Endometrial microvascular endothelial cells (primary cell): Measurements from ENCODE around the gene CD4. TPM values are rescaled to one million over a fixed set of nuclear protein-coding genes. Genes with fewer than 3 reads are reported as not detected.

Experiments
- in situ Hi-C: cut with HindIII; loops from 2 replicates; pipeline ENCODE4 v1.10.0; 2017; ENCODE audit warnings: low sequenced_read_pairs, low pct_unique_long_range_greater_than_20kb; ENCODE audit errors: inconsistent ontology term
- total RNA-seq: library from RNA; depleted of rRNA; stranded (reverse); fragments of >200 nt; gene quantifications from one replicate; pipeline ENCODE4 v1.2.3, GENCODE V29; 2015; ENCODE audit errors: inconsistent ontology term

CD4 gene
- total RNA-seq, 1 donor from 2014 or later = not detected

DNA sequence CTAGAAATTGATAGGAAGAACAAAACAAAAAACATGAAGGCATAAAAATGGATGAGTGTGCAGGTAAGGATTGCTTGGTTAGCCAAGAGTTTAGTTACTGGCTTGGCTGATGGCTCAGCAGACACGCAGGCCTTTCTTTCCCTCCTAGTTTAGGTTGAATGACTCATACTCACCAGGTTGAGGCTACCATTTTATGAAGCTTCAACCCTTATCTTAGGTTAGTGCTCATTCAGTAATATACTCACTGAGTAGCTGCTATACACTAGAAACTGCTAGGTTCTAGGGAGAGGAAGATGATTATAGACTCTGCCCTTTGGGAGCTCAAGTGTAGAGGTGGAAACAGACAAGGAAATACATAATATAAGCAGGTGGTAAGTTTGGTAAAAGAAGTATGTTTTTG is 44.9 kb downstream of the CD4 start:
- in situ Hi-C loops = no loop called here

DNA sequence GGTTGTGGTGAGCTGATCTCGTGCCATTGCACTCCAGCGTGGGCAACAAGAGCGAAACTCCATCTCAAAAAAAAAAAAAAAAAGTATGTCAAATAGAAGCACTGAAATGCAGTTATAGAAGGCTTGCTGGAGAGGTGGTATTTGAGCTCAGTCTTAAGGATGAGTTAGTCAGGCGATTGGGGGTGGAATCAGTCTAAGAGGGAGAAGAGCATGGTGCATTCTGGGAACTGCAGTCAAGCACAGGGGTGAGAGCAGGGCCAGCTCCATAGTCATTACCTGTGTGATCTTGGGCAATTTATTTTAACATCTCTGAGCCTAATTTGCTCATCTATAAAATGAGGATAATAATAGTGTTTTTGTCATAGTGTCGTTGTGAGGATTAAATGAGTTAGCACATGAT is 45.5 kb downstream of the CD4 start:
- in situ Hi-C loops = no loop called here

DNA sequence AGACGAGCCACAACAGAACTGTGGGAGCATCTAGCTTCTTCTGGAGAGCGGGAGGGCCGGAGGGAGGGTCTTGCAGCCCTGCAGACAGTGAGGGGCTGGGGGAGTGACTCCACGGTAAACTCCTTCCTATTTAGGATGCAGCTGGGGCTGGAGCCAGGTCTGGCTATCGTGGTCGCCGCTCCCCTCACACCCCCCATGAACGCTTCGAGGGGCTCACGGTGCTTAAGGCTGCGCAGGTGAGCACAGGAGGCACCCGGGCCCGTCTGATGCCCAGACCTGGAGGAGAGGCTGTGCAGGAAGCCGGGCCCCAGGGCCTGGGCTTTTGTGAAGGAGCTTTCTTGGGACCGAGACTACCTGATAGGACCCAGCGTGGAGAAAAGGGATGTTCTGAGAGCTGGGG is 47.5 kb downstream of the CD4 start:
- in situ Hi-C loops = no loop called here

DNA sequence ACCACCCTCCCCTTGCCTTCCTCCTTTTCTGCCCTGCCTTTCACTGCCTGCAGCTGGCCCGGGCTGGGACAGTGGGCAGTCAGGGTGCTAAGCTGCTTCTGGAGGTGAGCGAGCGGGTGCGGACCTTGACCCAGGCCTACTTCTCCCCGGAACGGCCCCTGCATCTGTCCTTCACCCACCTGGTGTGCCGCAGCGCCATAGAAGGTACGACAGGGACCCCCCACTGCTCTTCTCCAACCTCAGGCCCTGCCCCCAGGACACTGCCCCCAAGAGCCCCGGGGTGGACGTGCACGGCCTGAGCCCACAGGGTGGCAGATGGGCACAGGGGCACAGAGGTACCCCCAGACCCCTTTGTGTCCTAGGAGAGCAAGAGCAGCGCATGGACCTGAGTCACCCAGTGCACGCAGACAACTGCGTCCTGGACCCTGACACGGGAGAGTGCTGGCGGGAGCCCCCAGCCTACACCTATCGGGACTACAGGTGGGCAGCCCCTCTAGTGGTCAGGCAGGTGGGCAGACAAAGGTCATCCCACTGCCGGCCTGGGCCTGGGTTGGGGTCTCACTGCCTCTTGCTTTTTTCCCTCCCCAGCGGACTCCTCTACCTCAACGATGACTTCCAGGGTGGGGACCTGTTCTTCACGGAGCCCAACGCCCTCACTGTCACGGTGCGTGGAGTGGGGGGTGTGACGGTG is 48.2 kb downstream of the CD4 start:
- in situ Hi-C loops = no loop called here

DNA sequence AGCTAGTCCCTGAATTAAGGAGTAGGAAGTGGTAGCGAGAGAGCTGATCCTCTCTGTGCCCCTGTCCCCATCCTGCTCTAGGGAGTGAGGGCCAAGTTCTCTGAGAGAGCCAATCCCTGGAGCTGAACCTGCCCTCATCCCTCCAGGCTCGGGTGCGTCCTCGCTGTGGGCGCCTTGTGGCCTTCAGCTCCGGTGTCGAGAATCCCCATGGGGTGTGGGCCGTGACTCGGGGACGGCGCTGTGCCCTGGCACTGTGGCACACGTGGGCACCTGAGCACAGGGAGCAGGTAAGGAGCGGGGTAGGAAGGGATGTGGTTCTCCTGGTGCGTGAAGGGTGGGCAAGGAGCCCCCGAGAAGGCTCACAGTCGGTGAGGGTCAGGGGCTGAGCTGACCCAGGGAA is 49.5 kb downstream of the CD4 start:
- in situ Hi-C loops = no loop called here

DNA sequence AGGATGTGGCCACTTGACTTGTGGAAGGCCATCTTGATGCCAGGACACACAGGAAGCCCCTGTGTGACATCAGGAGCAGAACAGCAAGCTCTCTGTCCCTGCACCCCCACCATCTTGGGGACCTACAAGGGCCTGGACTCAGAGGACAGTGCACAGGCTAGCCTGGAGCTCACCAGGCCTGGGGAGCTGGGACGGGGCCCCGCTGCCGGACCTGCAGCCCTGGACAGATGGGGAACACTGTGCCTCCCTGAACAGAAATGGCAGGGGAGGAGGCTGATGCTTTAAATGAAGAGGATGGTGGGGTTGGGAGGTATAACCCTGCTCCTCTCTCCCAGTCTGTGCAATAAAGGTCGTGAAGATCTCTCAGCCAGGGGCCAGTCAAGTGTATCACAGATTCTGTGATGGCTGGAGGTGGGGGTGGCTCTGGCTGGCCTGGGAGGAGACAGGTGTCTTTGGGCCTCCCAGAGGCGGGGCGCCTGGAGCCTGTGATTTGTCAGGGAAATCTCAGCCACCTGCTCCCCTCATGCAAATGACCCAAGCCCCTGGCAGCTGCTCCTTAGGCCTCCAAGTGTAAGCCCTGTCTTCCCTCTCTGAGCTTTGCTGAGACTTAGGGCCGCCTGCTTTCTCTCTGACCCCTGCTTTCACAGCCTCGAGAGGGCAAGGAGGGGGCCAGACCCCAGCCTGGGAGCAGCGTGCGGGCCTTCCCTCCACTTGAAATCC is 50.3 kb downstream of the CD4 start:
- in situ Hi-C loops = no loop called here

DNA sequence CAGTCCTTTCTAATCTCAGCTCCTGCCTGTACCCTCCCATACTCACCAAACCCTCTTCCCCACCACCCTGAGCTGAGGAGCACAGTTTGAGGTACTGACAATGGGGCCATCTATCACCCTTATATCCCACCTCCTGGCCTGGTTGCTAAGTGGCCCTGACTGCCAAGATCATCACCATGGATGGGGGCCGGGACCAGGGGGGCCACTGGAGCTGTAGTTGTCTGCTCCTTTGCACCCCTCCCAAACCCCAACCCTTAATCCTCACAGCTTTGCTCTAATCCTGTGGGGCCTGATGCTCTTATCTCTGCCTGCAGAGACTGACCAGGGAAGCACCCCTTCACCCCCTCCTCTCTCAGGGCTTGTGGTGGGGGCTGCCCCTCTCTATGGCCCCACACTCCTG is 51.0 kb downstream of the CD4 start:
- in situ Hi-C loops = no loop called here

DNA sequence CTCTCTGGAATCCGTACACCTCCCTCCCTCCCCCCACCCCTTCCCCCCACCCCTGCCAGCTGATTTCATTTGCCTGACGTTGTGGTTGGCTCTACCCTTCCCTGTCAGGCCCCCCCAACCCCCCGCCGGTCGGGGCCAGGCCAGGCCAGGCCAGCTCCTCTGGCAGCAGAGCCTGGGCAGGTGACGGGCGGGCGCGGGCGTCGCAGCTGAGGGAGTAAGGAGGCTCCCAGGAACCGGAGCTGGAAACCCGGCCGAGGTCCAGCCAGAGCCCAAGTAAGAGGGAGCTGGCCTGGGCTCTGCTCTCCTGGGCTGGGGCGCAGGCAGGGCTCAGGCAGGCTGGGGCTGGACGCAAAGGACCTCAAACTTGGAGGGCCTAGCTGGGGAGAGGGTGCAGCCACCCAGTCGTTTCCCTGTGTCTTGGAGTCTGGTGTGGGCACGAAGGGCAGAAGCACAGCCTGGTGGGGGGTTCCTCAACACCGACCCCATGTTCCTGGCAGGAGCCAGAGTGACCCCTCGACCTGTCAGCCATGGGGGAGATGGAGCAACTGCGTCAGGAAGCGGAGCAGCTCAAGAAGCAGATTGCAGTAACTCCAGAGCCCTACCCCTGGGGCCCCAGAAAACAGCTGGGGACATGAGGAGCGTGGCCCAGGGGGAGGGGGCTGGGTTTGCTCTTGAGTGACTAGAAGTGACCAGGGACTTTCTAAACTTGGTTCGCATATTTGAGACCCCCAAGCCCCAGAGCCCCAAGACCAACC is 51.6 kb downstream of the CD4 start, which contains the start of gene GNB3:
TSS of gene GNB3 (plus strand) at position 165 of the 755 bp plus-strand sequence. CDS start at position 528, 363 bp downstream.
- in situ Hi-C loops = no loop called here

DNA sequence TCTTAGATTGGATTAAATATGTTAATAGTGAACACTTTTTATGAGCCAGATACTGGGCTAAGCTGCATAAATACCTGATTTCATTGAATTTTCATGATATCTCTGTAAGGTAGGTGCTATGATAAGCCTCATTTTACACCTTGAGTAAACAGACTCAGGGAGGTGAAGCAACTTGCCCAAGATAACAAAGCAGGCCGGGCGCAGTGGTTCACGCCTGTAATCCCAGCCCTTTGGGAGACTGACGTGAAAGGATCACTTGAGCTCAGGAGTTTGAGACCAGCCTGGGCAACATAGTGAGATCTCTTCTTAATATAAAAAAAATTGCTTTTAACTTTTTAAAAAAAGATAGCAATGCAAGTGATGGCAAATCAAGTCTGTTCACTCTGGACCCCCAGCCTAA is 52.7 kb downstream of the CD4 start:
- in situ Hi-C loops = no loop called here

DNA sequence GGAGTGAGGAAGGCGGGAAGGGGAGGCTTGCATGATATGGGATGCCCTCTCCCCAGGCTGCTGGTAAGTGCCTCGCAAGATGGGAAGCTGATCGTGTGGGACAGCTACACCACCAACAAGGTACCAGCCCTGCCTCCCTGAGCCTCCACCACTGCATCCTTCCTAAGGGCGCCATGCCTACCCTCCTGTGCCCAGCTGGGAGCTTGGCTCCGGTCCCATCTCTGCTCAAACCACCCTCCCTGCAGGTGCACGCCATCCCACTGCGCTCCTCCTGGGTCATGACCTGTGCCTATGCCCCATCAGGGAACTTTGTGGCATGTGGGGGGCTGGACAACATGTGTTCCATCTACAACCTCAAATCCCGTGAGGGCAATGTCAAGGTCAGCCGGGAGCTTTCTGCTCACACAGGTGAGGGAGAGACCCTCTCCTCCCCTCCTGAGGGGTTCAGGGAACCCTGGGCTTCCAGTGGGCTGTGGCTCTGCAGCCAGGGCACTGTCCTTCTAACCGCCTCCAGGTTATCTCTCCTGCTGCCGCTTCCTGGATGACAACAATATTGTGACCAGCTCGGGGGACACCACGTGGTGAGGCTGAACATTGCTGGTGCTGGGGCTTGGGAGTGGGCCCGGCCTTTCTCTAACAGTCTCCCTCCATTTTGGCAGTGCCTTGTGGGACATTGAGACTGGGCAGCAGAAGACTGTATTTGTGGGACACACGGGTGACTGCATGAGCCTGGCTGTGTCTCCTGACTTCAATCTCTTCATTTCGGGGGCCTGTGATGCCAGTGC is 54.0 kb downstream of the CD4 start:
- in situ Hi-C loops = no loop called here

DNA sequence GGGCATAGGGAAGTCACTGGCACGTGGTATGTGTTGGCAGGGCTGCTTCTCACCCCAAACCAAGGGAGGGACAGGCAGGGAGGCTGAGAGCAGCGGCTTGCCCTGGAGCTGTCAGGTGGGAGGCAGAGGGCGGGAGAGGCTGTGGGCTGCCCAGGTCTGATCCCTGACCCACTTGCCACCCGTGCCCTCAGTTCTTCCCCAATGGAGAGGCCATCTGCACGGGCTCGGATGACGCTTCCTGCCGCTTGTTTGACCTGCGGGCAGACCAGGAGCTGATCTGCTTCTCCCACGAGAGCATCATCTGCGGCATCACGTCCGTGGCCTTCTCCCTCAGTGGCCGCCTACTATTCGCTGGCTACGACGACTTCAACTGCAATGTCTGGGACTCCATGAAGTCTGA is 56.1 kb downstream of the CD4 start:
- in situ Hi-C loops = no loop called here

DNA sequence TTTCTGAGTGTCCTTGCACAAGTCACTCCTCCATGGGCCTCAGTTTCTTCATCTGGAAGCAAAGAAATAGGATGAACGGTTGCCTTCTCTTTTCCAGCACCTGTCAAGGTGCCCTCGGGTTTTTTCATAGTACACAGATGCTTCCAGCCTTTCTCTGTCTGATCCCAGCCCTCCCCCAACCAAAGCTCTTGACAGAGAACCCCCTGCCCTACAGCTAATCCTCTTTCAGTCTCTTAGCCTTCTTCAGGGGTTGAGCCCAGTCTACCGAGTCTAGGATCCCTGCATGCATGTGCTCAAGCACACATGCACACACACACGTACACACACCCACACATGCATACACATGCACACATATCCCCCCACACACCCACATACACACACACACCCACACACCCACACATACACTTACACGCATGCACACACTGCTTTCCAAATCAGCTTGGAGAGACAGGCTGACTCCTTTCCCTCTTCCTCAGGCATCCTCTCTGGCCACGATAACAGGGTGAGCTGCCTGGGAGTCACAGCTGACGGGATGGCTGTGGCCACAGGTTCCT is 57.1 kb downstream of the CD4 start:
- in situ Hi-C loops = no loop called here

DNA sequence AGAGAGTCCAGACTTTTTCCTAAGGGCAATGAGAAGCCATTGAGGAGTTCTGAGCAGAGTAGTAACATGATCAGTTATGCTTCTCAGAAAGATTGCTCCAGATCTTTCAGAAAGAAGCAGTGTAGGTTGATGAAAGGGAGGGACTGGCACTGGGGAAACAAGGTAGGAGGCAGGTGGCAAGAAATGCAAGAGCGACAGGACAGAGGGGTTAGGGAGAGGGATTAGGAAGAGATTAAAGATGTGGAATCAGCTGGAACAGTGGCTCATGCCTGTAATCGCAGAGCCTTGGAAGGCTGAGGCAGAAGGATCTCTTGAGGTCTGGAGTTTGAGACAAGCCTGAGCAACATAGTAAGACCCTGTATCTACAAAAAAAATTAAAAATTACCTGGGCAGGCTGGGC is 58.3 kb downstream of the CD4 start:
- in situ Hi-C loops = no loop called here

DNA sequence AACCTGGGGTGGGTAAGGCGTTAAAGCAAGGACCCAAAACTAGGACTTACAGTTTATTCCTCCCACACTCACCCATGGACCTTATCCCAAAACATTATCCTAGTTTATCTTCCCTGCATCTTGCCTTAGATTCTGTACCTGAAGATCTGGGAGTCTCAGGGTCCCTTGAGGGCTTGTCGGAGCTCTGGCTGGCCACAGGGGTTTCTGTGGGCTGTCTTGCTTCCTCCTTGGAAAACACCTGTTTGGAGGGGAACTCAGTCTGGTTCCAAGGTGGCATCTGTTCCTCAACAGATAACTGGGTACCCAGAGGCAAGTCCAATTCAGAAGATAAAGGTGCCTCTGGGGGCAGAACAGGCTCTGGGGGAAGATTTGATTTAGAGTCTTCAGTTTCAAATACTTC is 60.1 kb downstream of the CD4 start:
- in situ Hi-C loops = no loop called here

DNA sequence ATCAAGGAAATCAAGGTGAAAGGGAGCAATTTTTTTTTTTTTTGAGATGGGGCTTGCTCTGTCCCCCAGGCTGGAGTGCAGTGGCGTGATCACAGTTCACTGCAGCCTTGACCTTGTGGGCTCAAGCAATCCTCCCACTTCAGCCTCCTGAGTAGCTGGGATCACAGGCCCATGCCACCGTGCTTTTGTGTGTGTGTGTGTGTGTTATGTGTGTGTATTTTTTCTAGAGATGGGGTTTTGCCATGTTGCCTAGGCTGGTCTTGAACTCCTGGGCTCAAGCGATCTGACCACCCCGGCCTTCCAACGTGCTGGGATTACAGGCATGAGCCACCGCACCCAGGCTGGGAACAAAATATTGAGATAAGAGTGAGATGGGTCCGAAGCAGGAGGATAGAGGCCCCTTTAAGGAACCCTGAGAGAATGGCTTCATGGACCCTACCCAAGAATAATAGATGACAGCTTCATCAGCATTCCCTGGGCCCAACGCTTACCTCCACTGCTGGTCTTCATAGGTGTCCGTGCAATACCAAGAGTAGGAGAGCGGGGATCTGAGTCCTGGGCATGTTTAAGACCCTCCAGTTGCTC is 60.7 kb downstream of the CD4 start:
- in situ Hi-C loops = no loop called here

DNA sequence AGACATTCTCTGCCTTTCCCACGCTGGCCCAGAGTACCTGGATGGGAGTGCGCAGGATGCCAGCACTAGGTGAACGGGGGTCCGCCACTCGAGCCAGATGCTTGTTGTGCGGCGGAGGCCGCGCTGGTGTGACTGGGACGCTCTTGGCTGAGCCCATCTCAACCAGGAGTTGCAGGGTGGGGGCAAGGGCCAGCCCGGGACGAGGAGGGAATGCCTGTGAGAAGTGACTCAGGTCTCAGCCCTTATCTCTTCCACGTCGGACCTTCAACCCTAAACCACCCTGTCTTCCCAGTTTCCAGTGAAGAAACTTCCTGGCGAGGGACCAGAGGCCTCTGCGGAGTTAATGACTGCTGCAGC is 61.4 kb downstream of the CD4 start:
- in situ Hi-C loops = no loop called here

DNA sequence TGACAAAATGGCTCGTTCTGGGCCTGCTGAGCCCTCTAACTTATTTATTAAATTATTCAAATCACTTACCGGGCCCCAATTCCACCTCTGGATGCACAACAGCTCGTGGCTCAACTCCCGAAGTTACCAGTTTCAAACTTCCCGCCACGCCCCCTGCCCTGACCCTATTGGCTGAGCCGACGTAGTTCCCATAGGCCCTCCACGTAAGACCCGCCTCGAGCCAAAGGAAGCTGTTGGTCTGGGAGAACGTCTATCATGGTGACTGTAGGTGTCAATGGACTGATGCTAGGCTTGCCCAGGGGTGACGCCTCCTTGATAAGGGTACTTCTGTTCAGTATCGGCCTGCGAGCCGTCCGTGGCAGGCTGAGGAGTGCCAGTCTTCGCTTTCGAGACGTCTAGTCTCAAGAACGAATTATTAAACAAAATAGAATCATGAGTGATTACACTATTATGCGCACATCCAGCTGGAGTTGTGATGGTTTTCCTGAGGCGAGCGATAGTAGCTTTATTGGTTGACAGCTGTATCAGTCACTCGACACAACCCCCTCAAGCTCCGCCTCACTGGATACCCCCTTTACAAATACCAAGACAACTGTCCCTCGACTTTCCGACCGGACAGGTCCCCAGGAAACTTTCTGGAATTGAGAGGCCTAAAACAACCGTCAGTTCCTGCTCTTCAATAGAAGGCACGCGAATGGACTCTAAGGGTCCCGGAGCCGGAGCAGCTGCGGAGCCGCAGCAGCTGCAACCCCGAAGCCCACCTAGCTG is 62.0 kb downstream of the CD4 start, which contains the start of gene CDCA3:
TSS of gene CDCA3 (minus strand) at position 134 of the 768 bp plus-strand sequence. CDS start 334 bp downstream, outside the sequence.
- in situ Hi-C loops = no loop called here
